HCT116 (cell line): ENCODE results near the gene LTC4S. TPM values are rescaled to one million over a fixed set of nuclear protein-coding genes. Genes with fewer than 3 reads are reported as not detected.

Source experiments
- ATAC-seq: fragments of 200-7000 bp; cut with Tn5 transposase; 2 replicates; pipeline ENCODE4 v1.9.1; 2020; ENCODE audit warnings: mild to moderate bottlenecking, moderate library complexity
- BruUV-seq: library from RNA; stranded (reverse); fragments of 400-500 nt; replicated peaks from 2 replicates; lab custom pipeline; 2021; lab: Mats Ljungman, UMichigan
- CTCF ChIA-PET: fragments of 300-600 bp; sonication (Branson Sonifier 250); formaldehyde crosslinking; loops from one replicate; lab custom pipeline; 2021; ENCODE audit warnings: antibody characterized with exemption; lab: Charles Lee
- POLR2A ChIA-PET: fragments of 300-600, 350-600 bp; sonication (Branson Sonifier 250); formaldehyde crosslinking; loops from one replicate; lab custom pipeline; 2021; ENCODE audit warnings: antibody characterized with exemption; lab: Charles Lee
- RAD21 ChIA-PET, 2 experiments: fragments of 300-600 bp; sonication (Branson Sonifier 250); formaldehyde crosslinking; loops; one replicate each; lab custom pipeline; 2023; ENCODE audit warnings: low total read pairs in 2 of 2; ENCODE audit not compliant: uncharacterized antibody in 2 of 2, unreplicated experiment in 2 of 2, low non-redundant PET in 1 of 2; lab: Charles Lee
- DNase-seq: peaks from one replicate; pipeline ENCODE4 v3.0.0-alpha.2; 2010; ENCODE audit warnings: low read depth, low spot score
- H2AFZ ChIP-seq: fragments of 200-600 bp; shearing (Covaris generic), sonication (generic); 2 replicates; pipeline ENCODE4 v1.6.1; 2017; ENCODE audit warnings: low read depth, mixed run types, mixed read lengths, antibody characterized with exemption, low read length; ENCODE audit not compliant: poor library complexity, severe bottlenecking
- H3K27ac ChIP-seq: 2 replicates; pipeline ENCODE4 v1.5.1; 2012; ENCODE audit warnings: low read depth, low read length
- H3K27me3 ChIP-seq: fragments of 200-600 bp; sonication (generic); 2 replicates; pipeline ENCODE4 v1.6.1; 2016; ENCODE audit warnings: mixed run types, low read length, mixed read lengths; ENCODE audit not compliant: insufficient read depth
- H3K36me3 ChIP-seq, 2 experiments: fragments of 200-500 bp in 1 of 2; fragments of 200-600 bp in 1 of 2; sonication (Bioruptor generic) in 1 of 2; sonication (generic) in 1 of 2; 2 replicates each; pipeline versions ENCODE4 v1.5.1 to v1.6.1; 2014 to 2016; ENCODE audit warnings: low read length in 2 of 2, inconsistent platforms in 1 of 2, mixed read lengths in 1 of 2, mixed run types in 1 of 2; ENCODE audit not compliant: insufficient read depth in 2 of 2, control insufficient read depth in 1 of 2
- H3K4me1 ChIP-seq, 2 experiments: fragments of 200-600 bp in 1 of 2; sonication (generic) in 1 of 2; 2 replicates each; pipeline versions ENCODE4 v1.5.1 to v1.6.1; 2012 to 2017; ENCODE audit warnings: low read length in 2 of 2, inconsistent platforms in 1 of 2, mild to moderate bottlenecking in 1 of 2, mixed read lengths in 1 of 2, mixed run types in 1 of 2, moderate library complexity in 1 of 2; ENCODE audit not compliant: insufficient read depth in 2 of 2, control insufficient read depth in 1 of 2
- H3K4me2 ChIP-seq: fragments of 200-600 bp; sonication (generic); 2 replicates; pipeline ENCODE4 v1.6.1; 2017; ENCODE audit warnings: mixed run types, low read length, mixed read lengths
- H3K4me3 ChIP-seq, 2 experiments: fragments of 200-600 bp in 1 of 2; sonication (generic) in 1 of 2; replicated peaks in 1 of 2; 2 replicates each; pipeline ENCODE4 v1.5.1; 2011 to 2016; ENCODE audit warnings: low read length in 2 of 2, control low read depth in 1 of 2, low read depth in 1 of 2, mild to moderate bottlenecking in 1 of 2, mixed read lengths in 1 of 2, mixed run types in 1 of 2
- H3K79me2 ChIP-seq: fragments of 200-600 bp; sonication (generic); 2 replicates; pipeline ENCODE4 v1.6.1; 2017; ENCODE audit warnings: mild to moderate bottlenecking, mixed run types, low read length, moderate library complexity, mixed read lengths; ENCODE audit not compliant: insufficient read depth
- H3K9ac ChIP-seq: fragments of 200-600 bp; sonication (generic); 2 replicates; pipeline ENCODE4 v1.6.1; 2016; ENCODE audit warnings: low read length, mixed read lengths
- H3K9me2 ChIP-seq: fragments of 200-600 bp; sonication (generic), shearing (Covaris generic); 2 replicates; pipeline ENCODE4 v1.6.1; 2017; ENCODE audit warnings: mixed run types, mild to moderate bottlenecking, moderate library complexity; ENCODE audit not compliant: insufficient read depth
- H3K9me3 ChIP-seq, 2 experiments: fragments of 200-500 bp in 1 of 2; fragments of 200-600 bp in 1 of 2; sonication (Bioruptor generic) in 1 of 2; sonication (generic) in 1 of 2; 2 replicates each; pipeline ENCODE4 v1.6.1; 2014 to 2017; ENCODE audit warnings: low read length in 2 of 2, mixed read lengths in 2 of 2, inconsistent platforms in 1 of 2, low read depth in 1 of 2, mild to moderate bottlenecking in 1 of 2, mixed run types in 1 of 2, moderate library complexity in 1 of 2; ENCODE audit not compliant: control insufficient read depth in 1 of 2, insufficient read depth in 1 of 2
- H4K20me1 ChIP-seq: fragments of 200-600 bp; sonication (generic), shearing (Covaris generic); 2 replicates; pipeline ENCODE4 v1.6.1; 2017; ENCODE audit warnings: mixed run types, mild to moderate bottlenecking, moderate library complexity; ENCODE audit not compliant: insufficient read depth
- CEBPB ChIP-seq: IDR thresholded peaks from 2 replicates; pipeline ENCODE4 v1.6.1; 2012; ENCODE audit warnings: low read depth
- CTCF ChIP-seq, 3 experiments: fragments of 200-600 bp in 1 of 3; sonication (generic) in 1 of 3; IDR thresholded peaks in 2 of 3; conservative IDR thresholded peaks in 1 of 3; 2 replicates each; pipeline ENCODE4 v1.5.1; 2012 to 2017; ENCODE audit warnings: low read depth in 2 of 3, low read length in 2 of 3, antibody characterized with exemption in 1 of 3, borderline replicate concordance in 1 of 3, control low read depth in 1 of 3, mild to moderate bottlenecking in 1 of 3, mixed read lengths in 1 of 3, mixed run types in 1 of 3, moderate library complexity in 1 of 3; ENCODE audit not compliant: insufficient read depth in 1 of 3
- ELF1 ChIP-seq: IDR thresholded peaks from 2 replicates; pipeline ENCODE4 v1.6.1; 2012; ENCODE audit warnings: low read depth, borderline replicate concordance
- EZH2 ChIP-seq: fragments of 200-600 bp; sonication (generic); IDR thresholded peaks from 2 replicates; pipeline ENCODE4 v1.6.1; 2017; ENCODE audit warnings: antibody characterized with exemption, mixed run types
- EZH2phosphoT487 ChIP-seq: fragments of 200-600 bp; IDR thresholded peaks from 2 replicates; pipeline ENCODE4 v1.6.1; 2018; ENCODE audit warnings: antibody characterized with exemption, borderline replicate concordance
- JUND ChIP-seq: IDR thresholded peaks from 2 replicates; pipeline ENCODE4 v1.6.1; 2012
- MAX ChIP-seq: IDR thresholded peaks from 2 replicates; pipeline ENCODE4 v1.6.1; 2012
- POLR2A ChIP-seq: IDR thresholded peaks from 2 replicates; pipeline ENCODE4 v1.7.0; 2011; ENCODE audit warnings: borderline replicate concordance; ENCODE audit not compliant: insufficient read depth, insufficient read length; ENCODE audit errors: extremely low read depth
- POLR2AphosphoS5 ChIP-seq: IDR thresholded peaks from 2 replicates; pipeline ENCODE4 v1.6.1; 2011; ENCODE audit warnings: mild to moderate bottlenecking, low read depth, low read length, moderate library complexity
- REST ChIP-seq: IDR thresholded peaks from 2 replicates; pipeline ENCODE4 v1.6.1; 2012; ENCODE audit warnings: low read depth
- SIN3A ChIP-seq: IDR thresholded peaks from 2 replicates; pipeline ENCODE4 v1.6.1; 2012; ENCODE audit warnings: low read depth
- SP1 ChIP-seq: IDR thresholded peaks from 2 replicates; pipeline ENCODE4 v1.6.1; 2012; ENCODE audit warnings: low read depth
- SRF ChIP-seq: IDR thresholded peaks from 2 replicates; pipeline ENCODE4 v1.6.1; 2012; ENCODE audit warnings: low read depth
- TCF7L2 ChIP-seq: IDR thresholded peaks from 2 replicates; pipeline ENCODE4 v1.7.0; 2011; ENCODE audit warnings: borderline replicate concordance, inconsistent platforms; ENCODE audit not compliant: insufficient read depth, insufficient read length; ENCODE audit errors: extremely low read depth
- YY1 ChIP-seq: IDR thresholded peaks from 2 replicates; pipeline ENCODE4 v1.6.1; 2011; ENCODE audit warnings: low read length, low read depth, moderate library complexity, mild to moderate bottlenecking; ENCODE audit not compliant: insufficient replicate concordance; ENCODE audit errors: extremely low read depth
- ZBTB33 ChIP-seq: IDR thresholded peaks from 2 replicates; pipeline ENCODE4 v1.6.1; 2011; ENCODE audit warnings: mild to moderate bottlenecking, low read length, moderate library complexity; ENCODE audit not compliant: insufficient replicate concordance; ENCODE audit errors: extremely low read depth
- ZFX ChIP-seq: fragments of 450-650 bp; IDR thresholded peaks from 2 replicates; pipeline ENCODE4 v1.6.1; 2017
- ZNF274 ChIP-seq: fragments of 200-500 bp; sonication (Bioruptor generic); IDR thresholded peaks from 2 replicates; pipeline ENCODE4 v1.6.1; 2014; ENCODE audit warnings: mild to moderate bottlenecking, low read depth, low read length, inconsistent platforms
- intact Hi-C: fragments of 100-400 bp; cut with micrococcal nuclease; formaldehyde crosslinking; loops from 2 replicates; pipeline ENCODE4 v1.10.0; 2022
- total RNA-seq: library from RNA; stranded (reverse); gene quantifications from one replicate; pipeline ENCODE4 v1.2.1, GENCODE V29; 2021; ENCODE audit not compliant: unreplicated experiment

The LTC4S gene
- total RNA-seq, 1 experiment from 2014 or later, result 5.0 TPM

- TF ChIP-seq ELF1 (no peak), TCF7L2 (no peak), EZH2phosphoT487 (no peak), EZH2 (no peak), CEBPB (no peak), MAX (no peak), SRF (no peak), ZNF274 (no peak), REST (no peak), YY1 (no peak), ZFX (no peak), POLR2A (no peak), ZBTB33 (no peak), POLR2AphosphoS5 (no peak), JUND (no peak), CTCF (IDR thresholded peaks at IDR 0.05 in 2 of 3, conservative IDR thresholded peaks at IDR 0.05 in 1 of 3; ENCODE audit: borderline replicate concordance in 1 of 3, insufficient read depth in 1 of 3, low read depth in 2 of 3, low read length in 2 of 3) (no peak), SIN3A (no peak), SP1 (no peak)
- intact Hi-C loops, result no loop called here
- Histone ChIP-seq H3K9me2 (no peaks in the 10 kb centered on the region), H2AFZ (no peak overlapping the region), H3K36me3 (peaks cover 0 to 7% of the 10 kb centered on the region in 2 experiments; a peak in 1 of 4 replicates), H3K79me2 (no peaks in the 10 kb centered on the region), H3K9ac (no peak overlapping the region), H3K4me2 (no peak overlapping the region), H3K4me3 (no peak overlapping the region), H3K27me3 (no peaks in the 10 kb centered on the region), H4K20me1 (no peaks in the 10 kb centered on the region; the same call in 1 of the 2 replicates), H3K27ac (no peak overlapping the region), H3K4me1 (no peaks in the 10 kb centered on the region), H3K9me3 (no peaks in the 10 kb centered on the region)
- BruUV-seq, result no TSS peak
- ChIA-PET CTCF (interaction anchor here (1.9 kb wide), 1 partner anchor 17 kb away, joined by 6 read pairs; no protein-coding TSS in a partner anchor), POLR2A (no interaction called here), RAD21 (no interaction called here)
- ATAC-seq (no peak), DNase-seq (no peak)
Measured at GRCh38 chr5:179779826-179780225, 14.0 kb upstream of the LTC4S start.
